Measurements from ENCODE around the gene MTA3.

Gene MTA3

DNA sequence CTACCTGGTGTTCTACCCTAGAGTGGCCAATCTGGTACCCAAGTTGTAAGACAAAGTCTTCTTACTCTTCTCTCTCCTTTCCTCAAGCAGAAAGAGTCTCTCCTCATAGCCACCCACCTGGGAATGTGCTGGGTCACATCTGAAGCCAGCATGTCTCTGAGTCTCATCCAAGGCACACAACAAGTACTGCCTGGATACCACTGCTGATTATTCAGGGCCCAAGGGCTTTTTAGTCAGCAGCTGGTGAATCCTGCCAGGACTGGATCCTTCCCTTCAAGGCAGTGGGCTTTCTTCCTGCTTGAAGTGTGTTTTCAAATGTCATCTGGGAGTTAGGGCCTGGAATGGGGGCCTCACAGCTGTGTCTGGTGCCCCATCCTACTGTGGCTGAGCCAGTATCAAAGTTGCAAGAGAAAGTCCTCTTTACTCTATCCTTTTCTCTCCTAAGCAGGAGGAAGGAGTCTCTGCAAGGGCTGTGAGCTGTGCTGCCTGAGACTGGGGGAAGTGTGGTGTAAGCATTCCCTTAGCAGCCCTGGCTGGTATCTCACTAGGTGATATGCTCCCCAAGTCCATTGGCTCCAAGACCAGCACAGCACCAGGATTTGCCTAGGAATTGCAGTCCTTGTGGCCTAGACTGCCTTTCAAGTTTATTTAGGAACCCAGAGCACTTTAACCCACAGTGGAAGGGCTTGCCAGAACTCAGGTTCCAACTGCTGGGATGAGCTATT is 168.3 kb downstream of the MTA3 start:
- no peak for DNase-seq
- CTCF ChIA-PET: interaction anchor here (0.8 kb wide), 1 partner anchor 15 kb away, joined by 3 read pairs; no protein-coding TSS in a partner anchor

DNA sequence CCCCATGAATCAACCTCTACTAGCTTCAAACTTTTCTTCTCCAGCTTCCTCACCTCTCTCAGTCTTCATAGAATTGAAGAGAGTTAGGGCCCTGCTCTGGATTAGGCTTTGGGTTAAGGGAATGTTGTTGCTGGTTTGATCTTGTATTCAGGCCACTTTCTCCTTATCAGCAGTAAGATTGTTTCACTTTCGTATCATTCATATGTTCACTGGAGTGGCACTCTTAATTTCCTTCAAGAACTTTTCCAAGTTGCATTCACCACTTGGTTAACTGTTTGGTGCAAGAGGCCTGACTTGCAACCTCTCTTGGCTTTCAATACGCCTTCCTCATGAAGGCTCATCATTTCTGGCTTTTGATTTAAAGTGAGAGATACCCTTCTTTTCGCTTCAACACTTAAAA is 172.7 kb downstream of the MTA3 start:
- Histone ChIP-seq H3K27me3 (replicated peaks in 2 of 5; ENCODE audit: control insufficient read depth in 4 of 5, insufficient read depth in 5 of 5, low read length in 4 of 5) (no peaks in the 10 kb centered on the region), H3K4me3 (ENCODE audit: control insufficient read depth in 1 of 7, extremely low read depth in 1 of 7, insufficient read depth in 4 of 7, low read depth in 2 of 7, low read length in 6 of 7) (no peak overlapping the region), H3K36me3 (ENCODE audit: control insufficient read depth in 4 of 4, insufficient read depth in 4 of 4, low read length in 3 of 4) (peaks cover 0 to 6% (median under 1%) of the 10 kb centered on the region in 4 experiments), H3K4me1 (ENCODE audit: control extremely low read depth in 1 of 4, control insufficient read depth in 4 of 4, insufficient read depth in 4 of 4, low read length in 3 of 4) (no peaks in the 10 kb centered on the region), H3K27ac (ENCODE audit: insufficient read depth in 1 of 2, low read depth in 1 of 2, low read length in 2 of 2, poor library complexity in 1 of 2, severe bottlenecking in 2 of 2) (no peak overlapping the region), H3K9me3 (ENCODE audit: control extremely low read depth in 1 of 5, control insufficient read depth in 4 of 5, insufficient read depth in 2 of 5, low read depth in 1 of 5, low read length in 4 of 5) (peaks cover 3 to 30% (median 10%) of the 10 kb centered on the region in 5 experiments)
- POLR2A ChIA-PET: no interaction called here
- DNase-seq: no peak
- no CpG with 5 or more reads among the region's 3 CpGs for WGBS (ENCODE audit: insufficient coverage)
- CTCF ChIA-PET: no interaction called here

More for the DNA sequence above, 168.3 kb downstream of the MTA3 start:
- Histone ChIP-seq H3K27me3 (replicated peaks in 2 of 5; ENCODE audit: control insufficient read depth in 4 of 5, insufficient read depth in 5 of 5, low read length in 4 of 5) (no peaks in the 10 kb centered on the region), H3K9me3 (ENCODE audit: control extremely low read depth in 1 of 5, control insufficient read depth in 4 of 5, insufficient read depth in 2 of 5, low read depth in 1 of 5, low read length in 4 of 5) (peaks cover 8 to 47% (median 13%) of the 10 kb centered on the region in 5 experiments), H3K4me3 (ENCODE audit: control insufficient read depth in 1 of 7, extremely low read depth in 1 of 7, insufficient read depth in 4 of 7, low read depth in 2 of 7, low read length in 6 of 7) (no peak overlapping the region), H3K36me3 (ENCODE audit: control insufficient read depth in 4 of 4, insufficient read depth in 4 of 4, low read length in 3 of 4) (peaks cover 0 to 6% (median 0%) of the 10 kb centered on the region in 4 experiments), H3K27ac (ENCODE audit: insufficient read depth in 1 of 2, low read depth in 1 of 2, low read length in 2 of 2, poor library complexity in 1 of 2, severe bottlenecking in 2 of 2) (no peak overlapping the region), H3K4me1 (ENCODE audit: control extremely low read depth in 1 of 4, control insufficient read depth in 4 of 4, insufficient read depth in 4 of 4, low read length in 3 of 4) (no peaks in the 10 kb centered on the region)
- POLR2A ChIA-PET: no interaction called here

GRCh38 chr2:42742740-42743658 is 174.6 kb downstream of the MTA3 start:
- Histone ChIP-seq H3K9me3 (ENCODE audit: control extremely low read depth in 1 of 5, control insufficient read depth in 4 of 5, insufficient read depth in 2 of 5, low read depth in 1 of 5, low read length in 4 of 5) (peaks cover 0 to 14% (median 3%) of the 10 kb centered on the region in 5 experiments), H3K4me1 (ENCODE audit: control extremely low read depth in 1 of 4, control insufficient read depth in 4 of 4, insufficient read depth in 4 of 4, low read length in 3 of 4) (no peaks in the 10 kb centered on the region), H3K27me3 (replicated peaks in 2 of 5; ENCODE audit: control insufficient read depth in 4 of 5, insufficient read depth in 5 of 5, low read length in 4 of 5) (no peaks in the 10 kb centered on the region), H3K4me3 (ENCODE audit: control insufficient read depth in 1 of 7, extremely low read depth in 1 of 7, insufficient read depth in 4 of 7, low read depth in 2 of 7, low read length in 6 of 7) (no peak overlapping the region), H3K36me3 (ENCODE audit: control insufficient read depth in 4 of 4, insufficient read depth in 4 of 4, low read length in 3 of 4) (peaks cover 0 to 2% (median 0%) of the 10 kb centered on the region in 4 experiments), H3K27ac (ENCODE audit: insufficient read depth in 1 of 2, low read depth in 1 of 2, low read length in 2 of 2, poor library complexity in 1 of 2, severe bottlenecking in 2 of 2) (no peak overlapping the region)
- ChIA-PET CTCF (interaction anchor here (0.8 to 1.0 kb wide), 2 partner anchors 11 to 27 kb away, joined by 3 read pairs; no protein-coding TSS in a partner anchor), POLR2A (no interaction called here)
- WGBS (ENCODE audit: insufficient coverage): 100% methylated on average over 2 of the region's 2 CpGs
- DNase-seq: no peak

- CTCF ChIA-PET: no interaction called here
- DNase-seq: no peak
- 100% methylated on average over 1 of the region's 1 CpG for WGBS (ENCODE audit: insufficient coverage)
- POLR2A ChIA-PET: no interaction called here
- H3K4me1 ChIP-seq (ENCODE audit: control extremely low read depth in 1 of 4, control insufficient read depth in 4 of 4, insufficient read depth in 4 of 4, low read length in 3 of 4): no peaks in the 10 kb centered on the region
- no peak overlapping the region for H3K27ac ChIP-seq (ENCODE audit: insufficient read depth in 1 of 2, low read depth in 1 of 2, low read length in 2 of 2, poor library complexity in 1 of 2, severe bottlenecking in 2 of 2)
- no peaks in the 10 kb centered on the region for H3K27me3 ChIP-seq (replicated peaks in 2 of 5; ENCODE audit: control insufficient read depth in 4 of 5, insufficient read depth in 5 of 5, low read length in 4 of 5)
- H3K36me3 ChIP-seq (ENCODE audit: control insufficient read depth in 4 of 4, insufficient read depth in 4 of 4, low read length in 3 of 4): peaks cover 0 to 2% (median 0%) of the 10 kb centered on the region in 4 experiments
- H3K9me3 ChIP-seq (ENCODE audit: control extremely low read depth in 1 of 5, control insufficient read depth in 4 of 5, insufficient read depth in 2 of 5, low read depth in 1 of 5, low read length in 4 of 5): peaks cover 0 to 12% (median under 1%) of the 10 kb centered on the region in 5 experiments
- H3K4me3 ChIP-seq (ENCODE audit: control insufficient read depth in 1 of 7, extremely low read depth in 1 of 7, insufficient read depth in 4 of 7, low read depth in 2 of 7, low read length in 6 of 7): no peak overlapping the region
Observed at GRCh38 chr2:42743659-42743990, 175.2 kb downstream of the MTA3 start.

DNA sequence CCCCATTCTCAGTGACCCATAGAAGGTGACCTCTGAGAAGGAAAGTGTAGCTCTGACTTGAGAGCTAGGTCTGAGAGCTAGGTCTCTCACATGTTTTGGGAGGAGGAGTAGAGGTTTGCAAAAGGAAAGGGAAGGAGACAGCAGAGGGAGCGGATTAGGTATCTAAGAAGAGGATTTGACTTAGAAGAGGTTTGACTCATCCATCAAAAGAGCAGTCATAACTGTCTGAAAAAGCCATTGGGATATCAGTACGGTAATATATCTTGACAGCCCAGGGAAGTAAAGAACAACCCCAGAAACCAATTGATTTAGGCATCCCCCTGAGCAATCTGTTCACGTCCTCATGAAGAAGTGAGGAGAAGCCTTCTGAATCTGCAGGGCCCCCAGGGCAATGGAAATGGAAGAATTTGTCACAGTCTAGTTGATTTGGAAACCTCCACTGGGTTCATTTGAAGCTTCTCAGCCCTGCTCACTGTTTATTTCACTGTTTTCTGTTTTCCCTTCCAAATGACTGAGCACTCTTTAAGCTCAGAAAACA is 176.2 kb downstream of the MTA3 start:
- Histone ChIP-seq H3K27me3 (replicated peaks in 2 of 5; ENCODE audit: control insufficient read depth in 4 of 5, insufficient read depth in 5 of 5, low read length in 4 of 5) (no peaks in the 10 kb centered on the region), H3K36me3 (ENCODE audit: control insufficient read depth in 4 of 4, insufficient read depth in 4 of 4, low read length in 3 of 4) (peaks cover 0 to 2% (median 0%) of the 10 kb centered on the region in 4 experiments), H3K4me1 (ENCODE audit: control extremely low read depth in 1 of 4, control insufficient read depth in 4 of 4, insufficient read depth in 4 of 4, low read length in 3 of 4) (no peaks in the 10 kb centered on the region), H3K9me3 (ENCODE audit: control extremely low read depth in 1 of 5, control insufficient read depth in 4 of 5, insufficient read depth in 2 of 5, low read depth in 1 of 5, low read length in 4 of 5) (peaks cover 0 to 11% (median 0%) of the 10 kb centered on the region in 5 experiments), H3K4me3 (ENCODE audit: control insufficient read depth in 1 of 7, extremely low read depth in 1 of 7, insufficient read depth in 4 of 7, low read depth in 2 of 7, low read length in 6 of 7) (no peak overlapping the region), H3K27ac (ENCODE audit: insufficient read depth in 1 of 2, low read depth in 1 of 2, low read length in 2 of 2, poor library complexity in 1 of 2, severe bottlenecking in 2 of 2) (no peak overlapping the region)
- no peak for DNase-seq
- WGBS (ENCODE audit: insufficient coverage): 92% methylated on average over 2 of the region's 3 CpGs
- CTCF ChIA-PET: interaction anchor here (0.6 kb wide), 1 partner anchor 13 kb away, joined by 3 read pairs; no protein-coding TSS in a partner anchor
- POLR2A ChIA-PET: no interaction called here

DNA sequence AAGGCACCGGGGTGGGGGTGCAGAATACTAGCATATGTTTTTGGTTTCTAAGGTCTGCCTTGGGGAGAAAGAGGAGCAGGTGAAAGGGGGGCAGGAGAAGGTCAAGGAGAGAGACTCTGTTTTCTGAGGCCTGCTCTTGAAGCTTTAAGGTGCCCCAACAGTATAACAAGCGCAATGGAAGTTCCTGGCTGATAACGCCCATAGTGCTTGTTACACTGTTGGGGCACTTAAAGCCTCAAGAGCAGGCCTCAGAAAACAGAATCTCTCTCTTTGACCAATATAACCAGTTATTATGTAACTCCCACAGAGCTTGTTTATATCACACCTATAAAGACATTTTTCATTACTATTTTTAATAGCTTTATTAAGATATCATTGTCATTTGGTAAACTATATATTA is 179.0 kb downstream of the MTA3 start:
- peaks cover 14 to 21% (median 18%) of the 10 kb centered on the region in 4 experiments for H3K4me1 ChIP-seq (ENCODE audit: control extremely low read depth in 1 of 4, control insufficient read depth in 4 of 4, insufficient read depth in 4 of 4, low read length in 3 of 4)
- H3K9me3 ChIP-seq (ENCODE audit: control extremely low read depth in 1 of 5, control insufficient read depth in 4 of 5, insufficient read depth in 2 of 5, low read depth in 1 of 5, low read length in 4 of 5): peaks cover 0 to 4% (median 0%) of the 10 kb centered on the region in 5 experiments
- WGBS (ENCODE audit: insufficient coverage): 100% methylated on average over 2 of the region's 3 CpGs
- H3K27me3 ChIP-seq (replicated peaks in 2 of 5; ENCODE audit: control insufficient read depth in 4 of 5, insufficient read depth in 5 of 5, low read length in 4 of 5): no peaks in the 10 kb centered on the region
- H3K27ac ChIP-seq (ENCODE audit: insufficient read depth in 1 of 2, low read depth in 1 of 2, low read length in 2 of 2, poor library complexity in 1 of 2, severe bottlenecking in 2 of 2): no peak overlapping the region
- no peak overlapping the region for H3K4me3 ChIP-seq (ENCODE audit: control insufficient read depth in 1 of 7, extremely low read depth in 1 of 7, insufficient read depth in 4 of 7, low read depth in 2 of 7, low read length in 6 of 7)
- CTCF ChIA-PET: interaction anchor here (1.9 kb wide), 1 partner anchor 12 kb away, joined by 5 read pairs; no protein-coding TSS in a partner anchor
- no peak for DNase-seq
- peaks cover 0 to 2% (median 0%) of the 10 kb centered on the region in 4 experiments for H3K36me3 ChIP-seq (ENCODE audit: control insufficient read depth in 4 of 4, insufficient read depth in 4 of 4, low read length in 3 of 4)
- POLR2A ChIA-PET: no interaction called here

Data from common myeloid progenitor, CD34-positive (primary cell).